H1 (cell line): ENCODE data around the gene TXNDC8. TPM values are rescaled to one million over a fixed set of nuclear protein-coding genes. Genes with fewer than 3 reads are reported as not detected.

Source experiments
- CTCF ChIA-PET: fragments of 300-600 bp; sonication (Branson Sonifier 250); formaldehyde crosslinking; loops from one replicate; lab custom pipeline; 2021; ENCODE audit not compliant: partially characterized antibody; lab: Charles Lee
- POLR2A ChIA-PET: fragments of 300-600 bp; sonication (Branson Sonifier 250); formaldehyde crosslinking; loops from one replicate; lab custom pipeline; 2021; ENCODE audit warnings: inconsistent platforms; ENCODE audit not compliant: partially characterized antibody; lab: Charles Lee
- DNase-seq, 2 experiments: peaks; one replicate each; pipeline versions ENCODE4 v3.0.0 to v3.0.0-alpha.2; 2010 to 2022; ENCODE audit warnings: low spot score in 2 of 2, low read depth in 1 of 2, mixed read lengths in 1 of 2
- FAIRE-seq: peaks from 2 replicates; lab custom pipeline; 2011; peaks lifted over from hg19 to GRCh38; lab: Jason Lieb, UNC
- H2AFZ ChIP-seq: 2 replicates; pipeline ENCODE4 v1.8.1; 2012; ENCODE audit warnings: low read length, inconsistent platforms
- H2AK5ac ChIP-seq: 2 replicates; pipeline ENCODE4 v1.6.1; 2013; ENCODE audit warnings: low read depth, low read length
- H2BK120ac ChIP-seq: replicated peaks from 2 replicates; pipeline ENCODE3; 2013; ENCODE audit warnings: low read depth, low read length, inconsistent platforms
- H2BK12ac ChIP-seq: 2 replicates; pipeline ENCODE4 v1.6.1; 2013; ENCODE audit warnings: low read depth, low read length
- H2BK15ac ChIP-seq: 2 replicates; pipeline ENCODE4 v1.6.1; 2013; ENCODE audit warnings: low read length
- H2BK20ac ChIP-seq: 2 replicates; pipeline ENCODE4 v1.6.1; 2013; ENCODE audit warnings: low read length
- H2BK5ac ChIP-seq: 2 replicates; pipeline ENCODE4 v1.6.1; 2013; ENCODE audit warnings: low read depth, low read length
- H3K14ac ChIP-seq: 2 replicates; pipeline ENCODE4 v1.6.1; 2013; ENCODE audit warnings: inconsistent platforms; ENCODE audit not compliant: insufficient read length
- H3K18ac ChIP-seq: 2 replicates; pipeline ENCODE4 v1.6.1; 2013; ENCODE audit warnings: low read length; ENCODE audit errors: extremely low read depth
- H3K23ac ChIP-seq: 2 replicates; pipeline ENCODE4 v1.6.1; 2013; ENCODE audit warnings: inconsistent platforms; ENCODE audit not compliant: insufficient read length
- H3K23me2 ChIP-seq: 2 replicates; pipeline ENCODE4 v1.6.1; 2013; ENCODE audit warnings: low read depth, low read length
- H3K27ac ChIP-seq: 2 replicates; pipeline ENCODE4 v1.6.1; 2011; ENCODE audit warnings: low read depth, low read length, inconsistent platforms
- H3K27me3 ChIP-seq, 4 experiments: replicated peaks in 1 of 4; 1 replicate in 1 of 4; 2 replicates in 3 of 4; pipeline versions ENCODE4 v1.6.1 to v1.8.1; 2011 to 2013; ENCODE audit warnings: low read length in 3 of 4, mild to moderate bottlenecking in 3 of 4, inconsistent platforms in 2 of 4, mixed read lengths in 2 of 4, moderate library complexity in 1 of 4; ENCODE audit not compliant: control insufficient read depth in 3 of 4, insufficient read depth in 3 of 4; ENCODE audit errors: extremely low read depth in 1 of 4
- H3K36me3 ChIP-seq, 4 experiments: 2 replicates each; pipeline versions ENCODE4 v1.6.1 to v1.8.1; 2011 to 2013; ENCODE audit warnings: mild to moderate bottlenecking in 4 of 4, low read length in 3 of 4, moderate library complexity in 2 of 4, control low read depth in 1 of 4, inconsistent platforms in 1 of 4; ENCODE audit not compliant: insufficient read depth in 4 of 4, control insufficient read depth in 2 of 4
- H3K4ac ChIP-seq: replicated peaks from 2 replicates; pipeline ENCODE3; 2013; ENCODE audit warnings: low read length, low read depth, mixed read lengths, inconsistent platforms; ENCODE audit not compliant: insufficient read length
- H3K4me1 ChIP-seq, 4 experiments: replicated peaks in 1 of 4; 1 replicate in 1 of 4; 2 replicates in 3 of 4; pipeline versions ENCODE4 v1.6.1 to v1.8.1; 2011 to 2013; ENCODE audit warnings: low read length in 3 of 4, inconsistent platforms in 2 of 4, mixed read lengths in 1 of 4; ENCODE audit not compliant: insufficient read depth in 4 of 4, control insufficient read depth in 3 of 4
- H3K4me2 ChIP-seq, 2 experiments: 2 replicates each; pipeline versions ENCODE4 v1.6.1 to v1.8.1; 2011 to 2013; ENCODE audit warnings: low read depth in 2 of 2, low read length in 2 of 2, control low read depth in 1 of 2, inconsistent platforms in 1 of 2, mild to moderate bottlenecking in 1 of 2; ENCODE audit not compliant: insufficient read depth in 1 of 2
- H3K4me3 ChIP-seq, 4 experiments: fragments of 200-600, 300-600 bp in 1 of 4; sonication (generic), shearing (Covaris generic), sonication (Bioruptor Twin) in 1 of 4; 2 replicates each; pipeline versions ENCODE4 v1.5.1 to v1.8.1; 2011 to 2016; ENCODE audit warnings: low read length in 4 of 4, low read depth in 3 of 4, control low read depth in 2 of 4, inconsistent platforms in 2 of 4, mild to moderate bottlenecking in 2 of 4, mixed read lengths in 1 of 4, moderate library complexity in 1 of 4; ENCODE audit not compliant: insufficient read depth in 2 of 4; ENCODE audit errors: extremely low read depth in 1 of 4
- H3K56ac ChIP-seq: replicated peaks from 2 replicates; pipeline ENCODE3; 2013; ENCODE audit warnings: low read depth, mild to moderate bottlenecking, mixed read lengths, low read length, inconsistent platforms; ENCODE audit not compliant: insufficient read length
- H3K79me1 ChIP-seq: 2 replicates; pipeline ENCODE4 v1.6.1; 2013; ENCODE audit warnings: low read depth, low read length, control low read depth
- H3K79me2 ChIP-seq, 2 experiments: 2 replicates each; pipeline versions ENCODE4 v1.6.1 to v1.8.1; 2012 to 2013; ENCODE audit warnings: low read length in 2 of 2, mild to moderate bottlenecking in 2 of 2, inconsistent platforms in 1 of 2; ENCODE audit not compliant: insufficient read depth in 2 of 2, control insufficient read depth in 1 of 2
- H3K9ac ChIP-seq, 4 experiments: replicated peaks in 1 of 4; 1 replicate in 1 of 4; 2 replicates in 3 of 4; pipeline versions ENCODE4 v1.6.1 to v1.8.1; 2011 to 2013; ENCODE audit warnings: low read depth in 3 of 4, low read length in 3 of 4, control low read depth in 2 of 4, mild to moderate bottlenecking in 2 of 4, moderate library complexity in 2 of 4, inconsistent platforms in 1 of 4; ENCODE audit errors: extremely low read depth in 1 of 4
- H3K9me3 ChIP-seq, 2 experiments: 2 replicates each; pipeline versions ENCODE4 v1.6.1 to v1.8.1; 2012 to 2013; ENCODE audit warnings: mild to moderate bottlenecking in 2 of 2, moderate library complexity in 2 of 2, control low read depth in 1 of 2, inconsistent platforms in 1 of 2, low read depth in 1 of 2, low read length in 1 of 2, mixed read lengths in 1 of 2; ENCODE audit not compliant: insufficient read depth in 2 of 2
- H4K20me1 ChIP-seq, 2 experiments: replicated peaks in 1 of 2; 2 replicates each; pipeline versions ENCODE3 to v1.8.1; 2011 to 2013; ENCODE audit warnings: inconsistent platforms in 2 of 2, low read length in 2 of 2, mild to moderate bottlenecking in 1 of 2; ENCODE audit not compliant: insufficient read depth in 2 of 2, control insufficient read depth in 1 of 2
- H4K5ac ChIP-seq: 2 replicates; pipeline ENCODE4 v1.6.1; 2013; ENCODE audit warnings: low read length, low read depth, mixed read lengths, inconsistent platforms; ENCODE audit not compliant: insufficient read length
- H4K8ac ChIP-seq: 2 replicates; pipeline ENCODE4 v1.8.0; 2013; ENCODE audit warnings: mild to moderate bottlenecking, moderate library complexity, low read length, inconsistent platforms; ENCODE audit not compliant: insufficient read depth; ENCODE audit errors: extremely low read depth
- H4K91ac ChIP-seq: replicated peaks from 2 replicates; pipeline ENCODE3; 2013; ENCODE audit warnings: low read length, mixed read lengths, inconsistent platforms; ENCODE audit not compliant: insufficient read length
- CBX8 ChIP-seq: fragments of 300-800, 300-1000 bp; sonication (generic); IDR thresholded peaks from 2 replicates; pipeline ENCODE4 v1.7.1; 2016; ENCODE audit warnings: low read depth, low read length, borderline replicate concordance
- CREB1 ChIP-seq: IDR thresholded peaks from 2 replicates; pipeline ENCODE4 v1.6.1; 2012; ENCODE audit warnings: inconsistent platforms
- RFX5 ChIP-seq: IDR thresholded peaks from 2 replicates; pipeline ENCODE4 v1.6.1; 2011; ENCODE audit warnings: low read depth, low read length, improper control_type of control experiment, borderline replicate concordance
- WGBS, 2 experiments: shearing (Covaris generic) in 1 of 2; methylation state at CpG; one replicate each; pipeline versions ENCODE4 v1.1.6 to v1.1.7; 2013 to 2015; ENCODE audit warnings: low lambda C conversion rate in 2 of 2, mixed read lengths in 2 of 2, inconsistent platforms in 1 of 2, low coverage in 1 of 2, missing lambda C conversion rate in 1 of 2; ENCODE audit not compliant: insufficient replicate concordance in 2 of 2, insufficient coverage in 1 of 2, insufficient read length in 1 of 2; ENCODE audit errors: extremely low coverage in 1 of 2, missing lambda C conversion rate in 1 of 2; 5-methylcytosine and 5-hydroxymethylcytosine counted together
- polyA plus RNA-seq, 7 experiments: library from polyadenylated mRNA; depleted of rRNA in 3 of 7; stranded (reverse) in 5 of 7; unstranded in 2 of 7; fragments of >200 nt in 5 of 7; fragments of 200-250 nt in 2 of 7; gene quantifications; 1 replicate in 5 of 7; 2 replicates in 1 of 7; 4 replicates in 1 of 7; pipeline versions ENCODE4 v1.2.1 to v1.2.3, GENCODE V29; 2011 to 2013; ENCODE audit warnings: missing spikeins in 2 of 7, mixed read lengths in 2 of 7
- total RNA-seq: library from RNA; stranded (reverse); fragmentation: NEBNext Ultra II Directional; extraction: Animal tissue kit (Norgen Biotek cat#: 25700); gene quantifications from 2 replicates; pipeline ENCODE4 v1.2.1, GENCODE V29; 2021

Gene TXNDC8
- total and polyA plus RNA-seq, 2 of the 8 experiments (the other 6 are each of a cell fraction or from before 2014, with no cell fraction given): not detected

GRCh38 chr9:110276781-110277180 lies 60.9 kb downstream of the TXNDC8 start:
- Histone ChIP-seq H2AK5ac (no peak overlapping the region), H3K4ac (no peak overlapping the region), H4K5ac (no peak overlapping the region), H3K36me3 (no peaks in the 10 kb centered on the region), H3K79me1 (no peaks in the 10 kb centered on the region), H3K56ac (no peak overlapping the region), H3K14ac (no peak overlapping the region), H4K8ac (no peak overlapping the region), H2AFZ (no peak overlapping the region), H2BK120ac (no peak overlapping the region), H3K79me2 (no peaks in the 10 kb centered on the region), H3K4me2 (no peak overlapping the region), H3K4me1 (no peaks in the 10 kb centered on the region), H3K27me3 (no peaks in the 10 kb centered on the region), H4K91ac (no peak overlapping the region), H2BK15ac (no peak overlapping the region), H2BK12ac (no peak overlapping the region), H2BK20ac (no peak overlapping the region), H3K23ac (no peak overlapping the region), H4K20me1 (no peaks in the 10 kb centered on the region), H3K23me2 (no peaks in the 10 kb centered on the region), H3K9ac (no peak overlapping the region), H3K4me3 (no peak overlapping the region), H2BK5ac (no peak overlapping the region), H3K9me3 (no peaks in the 10 kb centered on the region), H3K18ac (no peak overlapping the region), H3K27ac (no peak overlapping the region)
- POLR2A ChIA-PET: interaction anchor here (1.0 kb wide), 1 partner anchor 20 kb away, joined by 4 read pairs; the partner anchor contains the start of gene TXN
- CTCF ChIA-PET: no interaction called here
- no peak for DNase-seq
- 87% methylated on average over 3 of the region's 3 CpGs; no CpG with 5 or more reads in 1 of the 2 experiments for WGBS, 2 experiments
- FAIRE-seq: no peak
- TF ChIP-seq RFX5: no peak
- no peak for TF ChIP-seq CREB1
- no peak for TF ChIP-seq CBX8
